OCI-M2 (cell line): ENCODE measurements around the gene ISG15.
"Not testable (repeated sequence)": the region's sequence is repeated elsewhere in the genome, so short reads cannot be mapped to it uniquely, and the experiment has no call there.

Experiments
- DNase-seq: peaks from one replicate; lab custom pipeline; 2025; ENCODE audit not compliant: unreplicated experiment; lab: John Stamatoyannopoulos, UW

The ISG15 gene

DNA sequence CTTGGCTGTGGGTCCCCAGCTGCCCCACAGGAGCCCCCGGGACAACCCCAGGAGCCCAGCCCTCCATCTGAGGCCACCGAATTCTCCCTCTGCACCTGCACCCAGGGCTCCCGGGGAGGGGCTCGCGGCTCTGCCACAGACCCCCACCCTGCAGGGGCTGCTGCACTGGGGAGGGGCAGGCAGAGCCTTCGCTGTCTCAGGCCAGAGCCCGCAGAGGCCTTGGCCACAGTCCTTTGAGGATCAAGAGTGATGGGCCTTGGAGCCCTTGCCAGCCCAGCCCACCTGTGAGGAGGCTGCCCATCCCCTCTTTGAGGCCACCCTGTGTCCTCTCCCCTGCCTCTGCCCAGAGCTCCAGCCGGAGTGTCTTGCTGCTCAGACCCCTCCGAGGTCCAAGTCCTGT is 37.9 kb upstream of the ISG15 start:
- DNase-seq = no peak

DNA sequence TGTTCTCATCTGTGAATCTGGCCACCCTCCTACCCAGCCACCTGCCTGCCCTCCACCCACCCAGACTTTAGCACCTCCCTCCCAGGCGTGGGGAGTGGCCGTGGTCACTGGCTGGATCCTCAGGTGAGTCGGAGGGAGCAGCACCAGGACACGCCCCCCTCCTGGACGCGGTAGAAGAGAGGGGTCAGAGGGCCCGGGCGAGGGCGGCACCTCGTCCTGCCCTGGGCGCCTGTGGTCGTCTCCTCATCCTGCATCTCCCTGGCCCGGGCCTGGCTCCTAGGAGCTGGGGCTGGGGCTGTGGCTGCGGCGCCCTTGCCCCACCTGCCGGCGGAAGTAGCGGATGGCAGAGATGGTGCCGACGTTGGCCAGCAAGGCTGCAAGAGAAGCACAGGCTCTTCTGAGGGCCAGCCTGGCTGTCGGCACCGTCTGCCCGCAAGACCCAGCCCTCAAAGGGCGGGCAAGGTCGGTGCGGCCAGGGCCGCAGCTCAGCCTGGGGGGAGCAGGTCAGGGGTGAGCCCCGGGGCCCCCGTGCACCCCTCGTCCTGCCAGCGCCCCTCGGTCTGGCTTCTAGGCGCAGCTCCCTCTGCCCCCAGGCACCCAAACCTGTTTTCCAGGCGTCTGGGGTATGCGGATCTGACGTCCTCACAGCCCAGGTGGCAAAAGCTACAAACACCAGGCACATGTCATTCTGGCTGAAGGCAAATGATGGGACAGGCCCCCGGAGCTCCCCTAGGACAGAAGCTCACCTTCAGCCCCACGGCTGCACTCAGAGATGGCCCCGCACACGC is 37.2 kb upstream of the ISG15 start:
- DNase-seq = no peak

DNA sequence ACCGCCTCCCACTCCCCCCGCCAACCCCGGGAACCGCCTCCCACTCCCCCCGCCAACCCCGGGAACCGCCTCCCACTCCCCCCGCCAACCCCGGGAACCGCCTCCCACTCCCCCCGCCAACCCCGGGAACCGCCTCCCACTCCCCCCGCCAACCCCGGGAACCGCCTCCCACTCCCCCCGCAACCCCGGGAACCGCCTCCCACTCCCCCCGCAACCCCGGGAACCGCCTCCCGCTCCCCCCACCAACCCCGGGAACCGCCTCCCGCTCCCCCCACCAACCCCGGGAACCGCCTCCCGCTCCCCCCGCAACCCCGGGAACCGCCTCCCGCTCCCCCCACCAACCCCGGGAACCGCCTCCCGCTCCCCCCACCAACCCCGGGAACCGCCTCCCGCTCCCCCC is 36.5 kb upstream of the ISG15 start:
- not testable (repeated sequence) for DNase-seq

DNA sequence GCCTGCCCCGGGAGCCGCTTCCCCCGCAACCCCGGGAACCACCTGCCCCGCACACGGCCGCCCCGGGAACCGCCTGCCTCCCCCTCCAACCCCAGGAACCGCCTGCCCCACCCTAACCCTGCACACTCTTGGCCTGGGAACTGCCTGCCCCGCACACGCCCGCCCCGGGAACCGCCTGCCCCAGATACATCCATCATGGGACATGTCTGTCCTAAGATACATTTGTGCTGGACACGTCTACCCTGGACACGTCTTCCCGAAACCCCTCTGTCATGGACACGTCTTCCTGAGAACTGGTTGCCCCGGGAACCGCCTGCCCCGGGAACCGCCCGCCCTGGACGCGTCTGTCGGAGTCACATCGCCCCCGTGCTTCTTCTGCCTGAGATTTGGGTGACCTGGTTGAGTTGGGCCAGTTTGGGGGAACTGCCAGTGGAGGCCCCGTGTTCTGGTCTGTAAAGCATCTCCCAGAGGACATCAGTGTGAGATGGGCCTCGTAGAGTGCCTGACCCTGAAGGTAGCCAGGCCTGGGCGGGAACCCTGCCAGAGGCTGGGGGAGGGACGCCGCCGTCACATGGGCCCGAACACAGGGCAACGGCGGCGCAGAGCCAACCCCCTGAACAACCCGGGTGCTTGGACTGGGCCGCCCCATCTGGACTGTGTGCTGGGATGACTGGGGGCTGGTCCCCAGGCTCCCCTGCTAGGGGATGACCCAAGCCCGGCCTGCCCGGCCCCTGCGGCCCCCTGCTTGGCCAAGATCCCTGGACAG is 35.0 kb upstream of the ISG15 start:
- no peak for DNase-seq

DNA sequence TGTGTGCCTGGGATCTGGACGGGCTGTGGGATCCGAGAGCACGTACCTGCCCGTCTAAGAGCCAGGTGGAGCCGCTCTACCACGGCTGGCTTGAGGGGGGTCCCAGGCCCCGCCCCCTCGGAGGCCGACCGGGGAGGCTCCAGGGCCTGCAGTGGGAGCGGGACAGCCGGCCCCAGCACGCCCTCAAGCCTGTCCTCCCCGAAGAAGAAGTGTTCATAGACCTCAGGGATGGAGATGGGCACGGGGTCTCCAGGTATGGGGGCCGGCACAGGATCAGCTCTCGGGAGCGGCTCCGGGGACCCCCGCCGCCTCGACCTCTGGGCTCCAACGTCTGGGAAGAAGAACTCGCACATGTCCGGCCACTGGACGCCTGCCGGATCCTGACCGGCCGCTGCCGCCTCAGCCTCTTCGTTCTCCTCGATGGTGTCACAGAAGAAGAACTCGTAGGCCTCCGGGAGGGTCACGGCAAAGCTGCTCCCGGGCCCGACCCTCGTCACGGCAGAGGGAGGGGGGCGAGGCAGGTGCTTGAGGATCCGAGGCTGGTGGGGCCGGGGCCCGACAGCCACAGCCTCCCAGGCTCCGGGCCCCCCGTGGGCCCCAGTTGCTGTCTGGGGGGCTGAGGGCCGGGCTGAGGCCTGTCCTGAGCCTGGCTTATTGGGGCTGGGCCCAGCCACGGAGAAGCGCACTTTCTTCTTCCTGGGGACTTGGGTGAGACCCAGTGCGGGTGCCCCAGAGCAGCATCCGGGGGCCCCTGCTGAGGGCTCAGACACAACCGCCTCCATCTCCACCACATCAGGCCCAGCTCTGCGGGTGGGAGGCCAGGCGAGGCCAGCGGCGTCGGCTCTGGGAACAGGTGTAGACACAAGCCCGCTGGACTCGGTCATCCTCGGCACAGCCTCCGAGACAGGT is 34.2 kb upstream of the ISG15 start:
- no peak for DNase-seq

DNA sequence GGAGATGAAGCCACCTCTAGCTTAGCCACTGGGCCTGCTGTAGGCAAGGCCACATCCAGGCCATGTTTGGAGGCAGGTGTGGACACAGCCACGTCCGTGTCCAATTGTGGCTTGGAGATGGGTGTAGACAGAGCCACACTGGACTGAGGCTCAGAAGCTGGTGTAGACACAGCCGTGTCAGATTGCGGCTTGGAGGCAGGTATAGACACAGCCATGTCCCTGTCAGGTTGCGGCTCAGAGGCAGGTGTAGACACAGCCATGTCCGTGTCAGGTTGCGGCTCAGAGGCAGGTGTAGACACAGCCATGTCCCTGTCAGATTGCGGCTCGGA is 33.6 kb upstream of the ISG15 start:
- DNase-seq = no peak

DNA sequence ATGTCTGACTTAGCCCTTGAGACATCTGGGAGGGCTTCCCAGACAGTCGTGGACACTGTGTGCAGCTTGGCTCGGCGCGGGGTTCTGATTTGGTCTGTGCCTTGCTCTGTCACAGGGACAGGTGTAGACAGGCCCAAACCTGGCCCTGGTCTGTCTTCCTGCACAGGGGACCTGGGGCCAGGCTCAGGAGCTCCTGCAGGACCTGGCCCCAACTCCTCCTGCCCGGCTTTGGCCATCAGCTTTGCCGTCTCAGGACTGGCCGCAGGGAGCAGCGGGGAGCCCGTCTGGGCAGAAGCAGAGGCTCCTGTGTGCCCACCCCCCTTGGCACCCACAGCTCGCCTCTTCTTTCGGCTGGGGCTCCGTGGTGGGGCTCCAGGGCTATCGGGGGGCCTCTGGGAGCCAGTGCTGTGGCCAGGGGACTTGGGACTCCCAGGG is 33.1 kb upstream of the ISG15 start:
- DNase-seq = no peak

DNA sequence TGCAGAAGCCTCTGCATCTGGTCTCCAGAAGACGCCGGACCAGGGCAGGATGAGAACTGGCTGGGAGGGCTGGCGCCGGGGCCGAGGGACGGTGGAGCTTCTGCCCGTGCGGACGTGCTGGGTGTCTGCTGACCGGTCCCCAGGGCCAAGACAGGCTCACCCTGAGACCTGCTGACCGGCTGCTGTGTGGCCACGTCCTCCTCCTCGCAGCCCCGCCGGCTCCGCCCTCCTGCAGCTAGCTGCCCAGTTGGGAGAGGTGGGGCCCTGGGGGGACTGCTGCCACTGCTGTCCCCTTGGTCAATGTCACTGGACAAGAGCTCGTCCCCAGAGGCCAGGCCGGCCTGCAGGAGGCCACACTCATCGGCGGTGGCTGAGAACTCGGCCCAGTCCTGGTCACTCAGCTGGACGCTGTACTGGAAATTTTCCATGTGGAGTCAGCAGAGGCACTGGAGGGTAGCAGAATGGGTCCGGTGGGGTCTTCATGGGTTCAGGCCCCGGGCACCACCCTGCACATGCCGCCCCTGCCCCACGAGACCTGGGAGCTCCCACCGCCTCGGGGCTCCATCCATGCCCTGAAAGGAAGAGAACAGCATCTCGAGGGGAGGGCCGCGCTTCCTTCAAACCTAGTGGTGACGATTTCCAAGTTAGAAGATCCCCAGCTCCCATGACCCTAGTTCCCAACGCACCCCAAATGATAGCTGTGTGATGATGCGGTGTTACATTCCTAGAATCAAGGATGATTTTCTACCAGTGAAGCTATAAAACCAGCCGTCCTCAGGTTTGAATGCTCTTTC is 32.5 kb upstream of the ISG15 start:
- DNase-seq = no peak

DNA sequence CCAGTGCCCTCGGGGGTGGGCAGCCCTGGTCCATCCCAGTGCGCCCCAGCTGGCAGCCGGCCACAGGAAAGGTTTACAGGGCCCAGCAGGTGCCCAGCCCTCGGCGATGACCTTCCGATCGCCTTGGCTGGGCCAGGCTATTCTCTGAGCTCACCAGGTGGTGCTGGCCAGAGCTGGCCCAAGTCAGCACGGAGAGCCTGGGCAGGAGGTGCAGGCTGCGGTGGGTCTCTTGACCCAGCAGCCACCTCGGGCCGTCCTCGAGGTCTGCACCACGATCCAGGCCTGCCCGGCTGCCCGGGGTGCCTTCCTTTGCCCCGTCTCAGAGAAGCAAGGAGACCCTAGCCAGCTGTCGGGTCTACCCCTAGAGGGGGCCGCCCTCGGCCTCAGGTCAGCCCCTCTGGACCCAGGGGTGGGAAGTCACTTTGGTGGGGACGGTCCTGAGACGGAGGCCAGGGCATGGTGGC is 31.8 kb upstream of the ISG15 start:
- DNase-seq = no peak

DNA sequence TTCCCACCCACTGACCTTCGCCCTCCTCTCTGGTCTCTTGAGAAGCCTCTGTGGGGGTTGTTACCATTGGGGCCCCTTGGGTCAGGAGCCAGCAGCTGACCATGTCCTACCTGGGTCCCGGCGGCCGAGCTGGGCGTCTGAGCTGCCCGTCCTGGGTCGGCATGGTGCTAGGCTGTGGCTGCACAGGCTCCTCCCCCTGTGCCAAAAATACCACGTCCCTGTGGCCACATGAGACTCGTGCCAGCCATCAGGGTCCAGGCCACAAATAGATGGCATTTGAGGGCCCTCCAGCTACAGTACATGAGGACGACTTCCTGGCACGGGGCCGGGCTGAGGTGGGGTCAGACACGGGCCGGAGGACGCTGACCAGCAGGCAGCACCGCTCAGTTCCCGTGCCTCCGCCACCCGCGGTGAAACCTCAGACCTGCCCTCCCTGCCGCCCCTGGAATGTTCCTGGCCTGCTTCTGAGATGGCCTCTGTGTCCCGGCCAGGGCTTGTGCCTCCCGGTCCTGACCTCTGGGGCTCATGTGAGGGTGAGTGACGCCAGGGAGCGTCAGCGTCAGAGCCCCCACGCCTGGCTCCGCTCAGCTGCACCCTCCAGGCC is 31.2 kb upstream of the ISG15 start, which contains the start of gene PERM1:
Gene PERM1 (minus strand): TSS at position 139 of the 604 bp plus-strand sequence. CDS start 1,064 bp downstream, outside the sequence.
- DNase-seq = no peak

DNA sequence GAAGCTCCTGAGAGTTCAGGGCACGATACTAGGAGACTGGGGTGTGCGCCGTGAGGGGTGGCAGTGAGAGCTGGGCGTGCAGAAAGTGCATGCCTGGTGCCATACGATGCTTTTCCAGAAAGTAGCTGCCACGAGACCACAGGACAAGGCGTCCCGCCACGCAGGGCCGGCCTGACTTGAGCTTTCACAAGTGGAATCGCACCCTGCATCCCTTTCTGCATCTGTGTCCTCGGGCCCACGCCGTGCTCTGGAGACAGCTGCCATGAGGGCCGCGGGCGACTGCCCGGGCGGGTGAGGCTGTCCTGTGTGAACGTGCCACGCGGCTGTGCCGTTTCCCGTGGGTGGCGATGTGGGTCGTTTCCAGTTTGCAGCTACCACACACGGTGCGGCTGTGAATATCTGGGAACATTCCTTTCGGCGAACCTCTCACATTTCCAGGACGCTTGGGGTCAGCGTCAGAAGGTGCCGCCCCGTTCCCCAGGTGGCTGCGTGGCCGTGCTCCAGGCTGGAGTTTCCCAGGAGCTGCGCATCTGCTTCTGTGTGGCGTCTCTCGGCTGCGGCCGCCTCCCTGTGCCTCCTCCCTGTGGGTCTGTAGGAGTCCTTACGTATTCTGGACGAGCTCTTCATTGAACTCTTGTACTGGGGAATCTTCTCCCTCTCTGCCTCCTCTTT is 30.4 kb upstream of the ISG15 start:
- DNase-seq = no peak

DNA sequence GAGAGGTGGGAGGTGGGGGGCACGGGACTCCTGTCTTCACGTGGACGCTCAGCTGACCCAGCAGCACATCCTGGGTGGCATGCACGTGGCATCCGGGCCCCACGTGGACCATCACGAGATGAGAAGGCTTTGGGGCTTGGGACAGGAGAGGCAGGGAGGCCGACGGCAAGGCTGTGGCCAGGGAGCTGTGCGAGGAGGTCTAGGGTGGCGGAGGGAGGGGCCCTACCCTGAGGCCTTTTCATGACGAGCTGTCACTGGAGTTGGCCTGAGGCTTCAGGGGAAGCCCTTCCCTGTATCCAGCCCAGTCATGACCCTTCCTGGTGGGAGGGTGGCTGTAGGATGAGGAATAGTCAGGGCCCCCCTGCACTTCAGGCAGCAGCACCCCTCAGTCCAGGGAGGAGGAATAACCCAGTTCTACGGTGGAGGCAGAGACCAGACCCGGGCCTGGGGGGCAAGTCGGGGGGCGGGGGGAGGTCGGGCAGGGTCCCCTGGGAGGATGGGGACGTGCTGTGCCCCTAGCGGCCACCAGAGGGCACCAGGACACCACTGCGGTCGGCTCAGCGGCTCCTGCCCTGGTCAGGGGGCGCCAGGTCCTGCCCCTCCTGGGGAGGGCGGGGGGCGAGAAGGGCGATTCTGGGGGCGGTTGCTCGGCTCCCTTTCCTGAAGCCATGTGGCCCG is 29.4 kb upstream of the ISG15 start:
- no peak for DNase-seq

DNA sequence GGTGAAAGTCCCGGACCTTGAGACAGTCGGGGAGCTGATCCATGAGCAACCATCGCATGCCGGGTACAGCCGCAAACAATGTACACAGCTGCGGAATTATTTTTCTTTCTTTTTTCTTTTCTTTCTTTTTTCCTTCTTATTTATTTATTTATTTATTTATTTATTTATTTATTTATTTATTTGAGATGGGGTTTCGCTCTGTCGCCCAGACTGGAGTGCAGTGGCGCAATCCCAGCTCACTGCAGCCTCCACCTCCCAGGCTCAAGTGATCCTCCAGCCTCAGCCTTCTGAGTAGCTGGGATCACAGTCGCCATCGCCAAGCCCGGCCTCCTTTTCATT is 28.9 kb upstream of the ISG15 start:
- DNase-seq = no peak

DNA sequence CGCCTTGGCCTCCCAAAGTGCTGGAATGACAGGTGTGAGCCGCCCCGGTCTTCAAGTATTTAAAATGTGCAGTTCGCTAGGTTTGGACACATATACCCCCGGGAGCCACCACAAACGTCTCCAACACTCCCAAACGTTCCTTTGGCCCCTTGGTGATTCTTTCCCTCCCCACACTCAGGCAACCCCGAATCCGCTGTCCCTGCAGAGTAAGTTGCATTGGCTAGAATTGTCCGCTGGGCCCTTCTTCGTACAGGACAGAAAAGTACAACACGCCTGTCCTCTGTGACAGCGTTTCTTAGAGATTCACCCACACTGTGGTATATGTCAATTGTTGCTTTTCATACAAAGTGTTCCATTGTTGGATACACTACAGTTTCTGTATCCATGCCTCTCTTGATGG is 28.2 kb upstream of the ISG15 start:
- no peak for DNase-seq

DNA sequence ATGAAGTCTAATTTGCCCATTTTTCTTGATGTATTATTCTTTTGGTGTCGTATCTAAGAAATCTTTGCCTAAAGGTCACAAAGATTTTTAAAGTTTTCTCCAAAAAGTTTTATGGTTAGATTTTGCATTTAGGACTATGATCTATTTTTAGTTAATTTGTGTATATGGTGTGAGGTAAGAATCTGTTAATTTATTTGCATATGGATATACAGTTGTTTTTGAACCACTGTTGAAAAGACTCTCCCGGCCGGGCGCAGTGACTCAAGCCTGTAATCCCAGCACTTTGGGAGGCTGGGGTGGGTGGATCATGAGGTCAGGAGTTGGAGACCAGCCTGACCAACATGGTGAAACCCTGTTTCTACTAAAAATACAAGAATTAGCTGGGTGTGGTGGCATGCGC is 25.2 kb upstream of the ISG15 start:
- not testable (repeated sequence) for DNase-seq

DNA sequence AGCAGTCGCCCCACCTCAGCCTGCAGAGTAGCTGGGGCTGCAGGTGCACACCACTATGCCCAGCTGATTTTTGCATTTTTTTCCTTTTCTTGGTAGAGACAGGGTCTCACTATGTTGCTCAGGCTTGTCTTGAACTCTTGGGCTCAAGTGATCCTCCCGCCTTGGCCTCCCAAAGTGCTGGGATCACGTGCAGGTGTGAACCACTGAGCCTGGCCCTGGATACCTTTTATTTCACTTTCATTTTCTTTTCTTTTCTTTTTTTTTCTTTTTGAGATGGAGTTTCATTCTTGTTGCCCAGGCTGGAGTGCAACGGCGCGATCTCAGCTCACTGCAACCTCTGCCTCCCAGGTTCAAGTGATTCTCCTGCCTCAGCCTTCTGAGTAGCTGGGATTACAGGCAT is 22.0 kb upstream of the ISG15 start:
- DNase-seq = not testable (repeated sequence)

DNA sequence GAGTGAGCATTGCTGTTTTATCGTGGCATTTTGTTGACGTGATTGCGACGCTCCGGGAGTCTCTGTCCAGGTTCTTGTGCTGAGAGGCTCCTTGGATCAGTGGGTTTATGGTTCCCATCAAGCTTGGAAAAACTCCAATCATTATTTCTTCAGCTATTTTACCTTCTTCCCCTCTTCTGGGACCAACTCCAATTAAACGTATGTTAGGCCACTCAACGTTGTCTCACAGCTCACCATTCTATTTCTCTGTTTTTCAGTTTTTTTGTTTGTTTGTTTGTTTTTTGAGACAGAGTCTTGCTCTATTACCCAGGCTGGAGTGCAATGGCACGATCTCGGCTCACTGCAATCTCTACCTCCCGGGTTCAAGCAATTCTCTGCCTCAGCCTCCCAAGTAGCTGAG is 21.4 kb upstream of the ISG15 start:
- no peak for DNase-seq

DNA sequence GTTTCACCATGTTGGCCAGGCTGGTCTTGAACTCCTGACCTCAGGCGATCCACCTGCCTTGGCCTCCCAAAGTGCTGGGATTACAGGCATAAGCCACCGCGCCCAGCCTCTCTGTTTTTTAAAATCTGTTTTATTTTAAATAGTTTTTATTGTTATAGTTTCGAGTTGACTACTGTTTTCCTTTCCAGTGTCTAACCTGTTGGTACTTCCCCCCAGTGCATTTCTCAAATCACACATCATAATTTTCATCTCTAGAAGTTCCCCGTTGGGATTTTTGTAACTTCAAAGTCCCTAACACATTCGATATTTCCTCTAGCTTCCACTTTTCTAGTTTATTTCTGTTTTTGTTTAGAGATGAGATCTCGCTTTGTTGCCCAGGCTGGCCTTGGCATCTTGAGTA is 20.9 kb upstream of the ISG15 start:
- no peak for DNase-seq

DNA sequence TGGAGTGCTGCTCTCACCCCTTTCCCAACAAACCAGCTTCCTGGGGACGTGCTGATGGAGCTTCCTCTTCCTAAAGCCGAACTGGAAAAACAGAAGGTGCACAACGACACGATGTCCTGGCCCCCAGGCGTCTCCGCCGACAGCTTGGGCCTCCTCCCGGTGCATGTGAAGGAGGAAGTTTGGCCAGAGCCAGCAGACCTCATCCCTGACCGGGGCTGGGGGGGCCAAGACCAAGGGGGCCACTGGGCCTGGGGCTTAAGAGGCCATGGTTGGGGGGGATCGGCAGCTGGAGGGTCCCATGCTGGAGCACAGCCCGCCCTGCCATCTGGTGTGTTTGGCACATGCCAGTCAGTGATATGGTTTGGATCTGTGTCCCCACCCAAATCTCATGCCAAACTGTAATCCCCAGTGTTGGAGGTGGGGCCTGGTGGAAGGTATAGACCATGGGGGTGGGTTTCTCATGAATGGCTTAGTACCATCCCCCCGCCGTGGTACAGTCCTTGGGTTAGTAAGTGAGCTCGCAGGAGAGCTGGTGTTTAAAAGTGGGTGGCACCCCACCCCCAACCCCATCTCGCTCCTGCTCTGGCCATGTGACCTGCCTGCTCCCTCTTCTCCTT is 19.8 kb upstream of the ISG15 start:
- DNase-seq = no peak
